Measurements from ENCODE around the gene PTGES3. TPM values are rescaled to one million over a fixed set of nuclear protein-coding genes. Genes with fewer than 3 reads are reported as not detected.
A peak's percentile ranks its signal among the peaks of the same experiment; 100 is the strongest.

The PTGES3 gene
- total and polyA plus RNA-seq, 2 of the 8 experiments (the other 6 are each of a cell fraction or from before 2014, with no cell fraction given), result 111 to 464 TPM

DNA sequence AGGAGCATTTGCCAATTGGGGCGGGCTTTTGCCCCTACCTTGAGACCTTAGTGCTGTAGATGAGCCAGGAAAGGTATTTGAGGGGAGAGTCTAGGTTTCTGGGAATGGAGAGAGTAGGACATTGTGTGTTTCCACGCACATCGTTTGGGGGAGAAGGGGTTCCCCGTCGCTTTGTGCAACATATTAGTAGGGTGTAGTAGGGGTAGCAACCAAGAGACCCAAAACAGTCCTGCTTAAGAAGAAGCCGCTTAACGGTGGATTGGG, 694 bp upstream of the PTGES3 start:
- TF ChIP-seq CHD2 (IDR thresholded peaks at IDR 0.05; ENCODE audit: low read length), result no peak
- TF ChIP-seq TAF1 (IDR thresholded peaks at IDR 0.05; ENCODE audit: low read depth, low read length), result no peak
- no peak for TF ChIP-seq CTBP2 (IDR thresholded peaks at IDR 0.05; ENCODE audit: borderline replicate concordance, insufficient read depth, insufficient read length, low read length)
- TF ChIP-seq POLR2AphosphoS5 (IDR thresholded peaks at IDR 0.05; ENCODE audit: low read depth, low read length), result no peak
- no peak for TF ChIP-seq SP1 (IDR thresholded peaks at IDR 0.05; ENCODE audit: low read depth, low read length)
- TF ChIP-seq SRF (IDR thresholded peaks at IDR 0.05; ENCODE audit: low read depth, low read length), result no peak
- no peak for TF ChIP-seq BACH1 (IDR thresholded peaks at IDR 0.05; ENCODE audit: low read length)
- TF ChIP-seq EGR1 (IDR thresholded peaks at IDR 0.05; ENCODE audit: borderline replicate concordance, low read depth, low read length), result no peak
- TF ChIP-seq EP300 (IDR thresholded peaks at IDR 0.05; ENCODE audit: borderline replicate concordance in 1 of 2, low read depth in 2 of 2, low read length in 2 of 2), result no peak
- no peak for TF ChIP-seq SIN3A (conservative IDR thresholded peaks at IDR 0.05 in 1 of 2, IDR thresholded peaks at IDR 0.05 in 1 of 2; ENCODE audit: low read depth in 1 of 2, low read length in 2 of 2)
- TF ChIP-seq SUZ12 (IDR thresholded peaks at IDR 0.05; ENCODE audit: low read length), result no peak
- Histone ChIP-seq H4K91ac (replicated peaks; ENCODE audit: insufficient read length, low read length) (peak overlapping the region; percentile 76), H4K5ac (ENCODE audit: insufficient read length, low read depth, low read length) (peak overlapping the region; percentile 61), H3K14ac (ENCODE audit: insufficient read length) (no peak overlapping the region), H3K18ac (ENCODE audit: extremely low read depth, low read length) (peak overlapping the region; percentile 91), H3K79me2 (ENCODE audit: control insufficient read depth in 1 of 2, insufficient read depth in 2 of 2, low read length in 2 of 2) (peaks cover 32 to 40% of the 10 kb centered on the region in 2 experiments), H3K23ac (ENCODE audit: insufficient read length) (no peak overlapping the region), H3K9ac (replicated peaks in 1 of 4; ENCODE audit: extremely low read depth in 1 of 4, low read depth in 3 of 4, low read length in 3 of 4) (peak overlapping the region; percentile 79 to 97 (median 88)), H4K20me1 (replicated peaks in 1 of 2; ENCODE audit: control insufficient read depth in 1 of 2, insufficient read depth in 2 of 2, low read length in 2 of 2) (peaks cover 9 to 14% of the 10 kb centered on the region in 2 experiments), H3K4ac (replicated peaks; ENCODE audit: insufficient read length, low read depth, low read length) (peak overlapping the region; percentile 61), H3K27me3 (replicated peaks in 1 of 4; ENCODE audit: control insufficient read depth in 3 of 4, extremely low read depth in 1 of 4, insufficient read depth in 3 of 4, low read length in 3 of 4) (no peaks in the 10 kb centered on the region), H3K9me3 (ENCODE audit: insufficient read depth in 2 of 2, low read depth in 1 of 2, low read length in 1 of 2) (no peaks in the 10 kb centered on the region), H2BK12ac (ENCODE audit: low read depth, low read length) (peak overlapping the region; percentile 46; the same call in 1 of the 2 replicates), H4K8ac (ENCODE audit: extremely low read depth, insufficient read depth, low read length) (peak overlapping the region; percentile 77; the same call in 1 of the 2 replicates), H3K79me1 (ENCODE audit: low read depth, low read length) (no peaks in the 10 kb centered on the region), H2BK120ac (replicated peaks; ENCODE audit: low read depth, low read length) (peak overlapping the region; percentile 8), H3K36me3 (ENCODE audit: control insufficient read depth in 2 of 4, insufficient read depth in 4 of 4, low read length in 3 of 4) (peaks cover 0 to 16% (median 2%) of the 10 kb centered on the region in 4 experiments; a peak in 1 of 8 replicates), H2BK5ac (ENCODE audit: low read depth, low read length) (peak overlapping the region; percentile 93), H3K4me2 (ENCODE audit: insufficient read depth in 1 of 2, low read depth in 2 of 2, low read length in 2 of 2) (peak overlapping the region; percentile 77 to 100), H3K56ac (replicated peaks; ENCODE audit: insufficient read length, low read depth, low read length) (peak overlapping the region; percentile 46), H2BK15ac (ENCODE audit: low read length) (no peak overlapping the region), H3K4me1 (replicated peaks in 1 of 4; ENCODE audit: control insufficient read depth in 3 of 4, insufficient read depth in 4 of 4, low read length in 3 of 4) (no peaks in the 10 kb centered on the region; a peak in 2 of 7 replicates), H2AFZ (ENCODE audit: low read length) (no peak overlapping the region), H2BK20ac (ENCODE audit: low read length) (no peak overlapping the region), H3K23me2 (ENCODE audit: low read depth, low read length) (peaks cover 7% of the 10 kb centered on the region), H2AK5ac (ENCODE audit: low read depth, low read length) (peak overlapping the region; percentile 92), H3K4me3 (ENCODE audit: extremely low read depth in 1 of 4, insufficient read depth in 2 of 4, low read depth in 3 of 4, low read length in 4 of 4) (peak overlapping the region; percentile 61 to 90 (median 80)), H3K27ac (ENCODE audit: low read depth, low read length) (peak overlapping the region; percentile 92)
- DNase-seq (ENCODE audit: low read depth in 1 of 2, low spot score in 2 of 2) (no peak), FAIRE-seq (no peak)
- WGBS, 2 experiments (ENCODE audit: extremely low coverage in 1 of 2, insufficient coverage in 1 of 2, insufficient read length in 1 of 2, insufficient replicate concordance in 2 of 2, low coverage in 1 of 2, low lambda C conversion rate in 2 of 2, missing lambda C conversion rate in 1 of 2), result 2% methylated on average over 7 of the region's 7 CpGs; no CpG with 5 or more reads in 1 of the 2 experiments
- POLR2A ChIA-PET (ENCODE audit: partially characterized antibody), result interaction anchor here (0.7 to 52.4 kb wide), 18 partner anchors 8 to 530 kb away, joined by 3 to 1406 read pairs (median 6); partner anchors contain the start of genes ATP5F1B, LRP1, MYL6 and NACA
- CTCF ChIA-PET (ENCODE audit: partially characterized antibody), result interaction anchor here (0.6 to 2.2 kb wide), 7 partner anchors 10 to 52 kb away, joined by 3 to 7 read pairs (median 6); partner anchors contain the start of gene NACA
